AG08396 (cell line): ENCODE measurements around the gene RASL11B.
A peak's percentile ranks its signal among the peaks of the same experiment; 100 is the strongest.

ENCODE experiments used
- DNase-seq: peaks from one replicate; pipeline ENCODE4 v3.0.0; 2012; ENCODE audit warnings: low spot score, mixed read lengths

Gene RASL11B

GRCh38 chr4:52874948-52875347 lies 12.8 kb downstream of the RASL11B start:
- DNase-seq = no peak

DNA sequence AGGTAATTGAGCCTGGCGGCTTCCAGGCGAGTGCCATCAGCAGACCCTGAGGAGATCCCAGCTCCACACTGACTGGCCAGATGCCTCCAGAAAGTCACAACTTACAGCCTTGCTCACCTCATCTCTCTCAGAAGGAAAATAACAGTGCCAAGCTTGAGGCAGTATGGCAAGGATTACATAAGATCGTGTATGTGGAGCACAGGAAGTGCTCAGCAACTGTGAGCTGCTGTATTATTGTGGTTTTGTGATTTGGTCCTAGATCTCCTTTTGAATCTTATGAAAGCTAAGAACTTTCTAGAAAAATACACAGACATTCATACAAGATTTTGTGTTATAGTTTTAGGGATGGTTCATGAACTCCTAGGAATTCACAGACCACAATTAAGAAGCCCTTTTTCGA lies 14.0 kb downstream of the RASL11B start:
- DNase-seq = no peak

GRCh38 chr4:52877036-52877435 lies 14.9 kb downstream of the RASL11B start:
- DNase-seq = no peak

DNA sequence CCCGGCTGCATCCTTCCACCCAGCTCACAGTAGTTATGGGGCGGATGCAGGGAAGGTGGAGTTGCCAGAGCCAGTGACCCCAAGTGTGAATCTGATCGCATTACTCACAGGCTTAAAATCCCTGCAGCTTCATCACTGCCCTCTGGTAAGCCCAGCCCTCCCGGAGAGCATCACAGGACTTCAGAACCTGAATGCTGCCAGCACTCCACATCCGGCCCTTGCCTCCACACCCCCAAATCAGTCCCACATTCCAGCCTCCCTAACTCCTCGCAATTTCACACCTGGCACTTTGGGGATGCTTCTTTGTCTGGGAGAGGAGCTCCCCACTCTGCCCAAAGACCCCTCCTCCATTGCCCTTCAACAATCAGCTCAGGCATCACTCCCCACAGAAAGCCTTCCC lies 15.6 kb downstream of the RASL11B start:
- DNase-seq = no peak

DNA sequence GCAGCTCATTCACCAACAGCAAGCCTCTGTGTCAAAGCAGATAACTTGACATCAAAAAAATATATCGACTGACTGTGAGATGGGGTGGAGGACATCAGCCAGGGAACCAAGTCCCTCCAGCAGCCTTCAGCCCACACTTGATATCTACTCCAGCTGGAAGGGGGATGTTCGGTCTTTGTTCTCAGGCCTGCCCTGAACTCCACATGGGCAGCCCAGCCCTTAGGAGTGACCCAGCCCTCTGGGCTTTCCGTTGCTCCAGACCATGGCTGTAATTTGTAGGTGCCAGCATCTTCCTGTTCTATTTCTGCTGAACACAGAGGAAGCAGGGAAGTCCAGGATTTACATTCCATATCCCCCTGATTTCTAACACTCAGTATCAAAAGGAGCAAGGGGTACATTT lies 17.4 kb downstream of the RASL11B start:
- no peak for DNase-seq

DNA sequence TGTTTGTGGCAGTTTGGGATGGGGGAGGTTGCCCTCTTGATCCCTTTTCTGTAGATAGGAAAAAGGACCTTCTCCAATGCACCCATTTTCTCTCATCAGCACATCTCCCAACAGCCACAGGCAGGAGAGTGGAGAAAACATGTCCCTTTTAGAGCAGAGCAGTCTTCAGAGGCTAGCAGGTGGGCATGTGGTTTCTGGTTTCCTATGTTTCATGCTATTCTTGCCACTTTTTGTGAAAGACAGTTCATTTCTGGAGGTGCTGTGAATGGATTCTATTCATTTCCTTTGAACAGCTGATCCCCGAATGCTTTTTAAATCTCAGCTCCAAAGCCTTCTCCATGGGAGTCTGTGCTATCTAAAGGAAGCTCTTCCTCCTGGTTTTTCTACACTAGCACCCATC lies 18.9 kb downstream of the RASL11B start:
- DNase-seq = no peak

DNA sequence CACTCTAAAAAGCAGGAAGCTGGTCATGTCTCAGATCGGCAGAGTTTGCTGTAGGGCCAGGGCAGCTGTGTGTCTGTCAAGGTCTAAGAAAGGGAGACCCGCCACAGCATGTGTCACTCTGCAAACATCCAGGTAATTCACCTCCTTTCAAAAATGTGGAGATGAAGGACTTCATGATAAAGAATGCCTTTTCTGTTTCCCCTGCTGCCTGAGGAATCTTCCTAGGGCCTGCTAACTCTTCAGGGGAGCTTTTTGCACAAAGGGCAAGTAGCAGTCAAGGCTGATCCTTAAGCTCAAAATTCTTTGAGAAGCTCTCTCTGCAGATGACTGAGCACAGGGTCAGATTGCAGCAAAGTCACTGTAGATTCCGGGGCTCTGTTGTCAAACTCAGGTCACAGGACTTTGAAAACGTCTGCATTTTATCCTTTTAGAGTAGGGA lies 21.1 kb downstream of the RASL11B start:
- DNase-seq = no peak

DNA sequence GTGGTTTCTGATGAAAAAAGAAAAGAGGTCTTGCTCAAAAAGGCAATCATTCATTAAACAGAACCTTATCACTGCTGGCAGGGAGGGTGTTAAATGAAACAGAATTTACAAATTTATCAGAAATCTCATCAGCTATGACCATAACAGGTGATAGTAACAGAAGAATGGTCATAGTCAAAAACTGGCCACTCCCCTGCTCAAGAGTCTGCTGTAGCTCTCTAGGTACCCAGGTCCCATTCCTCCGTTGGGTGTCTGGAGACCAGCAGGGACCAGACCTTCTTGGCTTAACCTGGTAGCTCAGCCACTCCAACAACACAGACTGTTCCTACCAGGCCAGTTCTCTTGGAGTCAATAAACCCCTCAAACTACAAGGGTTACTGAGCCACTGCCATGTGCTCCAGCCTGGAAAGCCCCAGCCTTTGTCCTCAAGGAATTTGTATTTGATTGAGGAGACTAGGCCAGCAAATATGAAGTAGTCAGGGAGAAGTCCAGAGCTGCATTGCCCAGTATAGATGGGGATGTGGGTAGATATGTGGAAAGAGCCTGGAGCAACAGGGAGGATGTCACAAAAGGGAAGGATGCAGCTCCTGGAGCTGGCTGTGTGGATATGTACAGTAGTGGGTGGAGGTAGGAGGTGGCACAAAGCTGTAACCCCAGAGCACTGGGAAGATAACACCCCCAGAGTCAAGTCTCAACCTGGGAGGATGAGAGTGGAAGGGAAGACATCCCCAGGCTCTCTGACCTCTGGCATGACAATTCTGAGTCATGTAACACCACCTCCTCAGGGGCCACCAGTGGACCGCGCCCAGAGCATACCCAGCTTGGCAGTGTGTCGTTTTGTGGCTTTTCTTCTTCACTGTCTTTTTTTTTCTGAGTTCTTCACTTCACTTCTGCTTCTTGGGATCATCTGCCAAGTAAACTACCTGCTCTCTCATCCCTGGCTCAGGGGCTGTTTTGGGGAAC lies 21.9 kb downstream of the RASL11B start:
- DNase-seq = no peak

DNA sequence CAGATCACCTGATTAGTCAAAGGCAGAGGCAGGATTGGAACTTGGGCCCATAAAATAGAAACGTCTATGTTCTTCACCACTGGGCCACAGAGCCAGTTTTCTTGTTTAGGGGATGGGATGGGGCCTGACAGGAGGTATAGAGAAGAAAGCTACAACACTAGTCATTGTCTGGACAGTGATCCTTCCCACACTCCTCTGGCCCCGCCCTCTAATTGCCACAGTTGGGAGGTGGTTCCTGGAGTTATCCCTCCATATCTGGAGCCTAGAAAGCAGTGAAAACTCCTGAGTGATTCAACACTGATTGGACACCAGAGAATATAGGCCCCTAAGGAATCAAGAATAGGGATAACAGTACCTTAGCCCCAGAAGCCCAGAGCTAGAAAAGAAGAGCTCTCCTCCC lies 22.9 kb downstream of the RASL11B start:
- no peak for DNase-seq

- no peak for DNase-seq
Measured at GRCh38 chr4:52889354-52889753, 27.2 kb downstream of the RASL11B start.

GRCh38 chr4:52889778-52890520 lies 27.8 kb downstream of the RASL11B start:
- DNase-seq = no peak

DNA sequence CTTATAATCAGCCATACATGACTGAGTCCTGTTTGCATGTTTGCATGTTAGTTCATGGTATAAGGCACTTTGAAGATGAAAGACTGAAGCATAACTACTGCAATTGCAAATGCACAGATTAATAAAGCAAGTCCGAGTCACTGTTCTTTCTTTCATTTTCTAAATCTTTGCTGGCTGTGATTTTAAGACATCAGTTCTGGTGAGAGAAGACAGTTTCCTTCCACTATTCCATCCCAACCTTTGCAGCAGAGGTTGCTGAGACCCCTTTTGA lies 28.3 kb downstream of the RASL11B start:
- DNase-seq = no peak

- no peak for DNase-seq
Measured at GRCh38 chr4:52891743-52892142, 29.6 kb downstream of the RASL11B start.

GRCh38 chr4:52892880-52893279 lies 30.8 kb downstream of the RASL11B start:
- DNase-seq = peak; percentile 43

DNA sequence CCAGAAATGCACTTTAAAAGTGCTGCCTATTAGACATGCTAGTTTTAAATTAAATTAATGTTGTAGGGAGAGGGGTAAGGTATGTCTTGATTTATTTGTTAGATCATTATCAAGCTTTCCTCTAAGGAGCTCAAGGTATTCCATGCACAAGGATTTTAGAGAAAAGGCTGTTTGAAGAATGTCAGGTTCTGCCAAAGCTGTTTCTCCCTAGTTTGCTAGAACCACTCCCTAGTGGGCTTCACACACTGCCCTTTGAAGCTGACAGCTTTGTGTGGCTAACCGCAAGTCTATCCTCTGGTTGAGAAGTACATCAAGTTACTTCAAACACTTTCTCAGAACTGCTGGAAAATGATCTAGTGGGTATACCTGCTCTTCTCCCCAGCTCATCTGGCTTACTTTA lies 32.3 kb downstream of the RASL11B start:
- no peak for DNase-seq

- DNase-seq = no peak
Measured at GRCh38 chr4:52903273-52903672, 41.2 kb downstream of the RASL11B start.

- DNase-seq = peak; percentile 18
Measured at GRCh38 chr4:52904421-52904820, 42.3 kb downstream of the RASL11B start.

GRCh38 chr4:52907510-52907909 lies 45.4 kb downstream of the RASL11B start:
- DNase-seq = no peak

DNA sequence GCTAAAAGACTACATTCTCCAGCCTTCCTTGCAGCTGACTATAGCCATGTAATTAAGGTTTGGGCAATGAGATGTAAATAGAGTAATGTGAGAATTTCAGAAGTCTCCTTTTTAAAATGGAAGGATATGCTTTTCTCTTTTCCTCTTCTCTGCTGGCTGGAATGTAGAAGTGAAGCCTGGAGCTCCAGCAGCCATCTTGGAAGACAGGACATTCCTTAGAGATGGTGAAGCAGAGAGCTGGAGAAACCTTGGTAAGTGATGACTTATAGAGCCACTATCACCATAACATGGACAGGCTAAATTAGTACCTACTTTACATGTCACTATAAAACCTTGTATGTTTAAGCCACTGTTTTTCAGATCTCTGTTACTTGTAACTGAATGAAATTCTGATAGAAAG lies 48.0 kb downstream of the RASL11B start:
- DNase-seq = no peak

DNA sequence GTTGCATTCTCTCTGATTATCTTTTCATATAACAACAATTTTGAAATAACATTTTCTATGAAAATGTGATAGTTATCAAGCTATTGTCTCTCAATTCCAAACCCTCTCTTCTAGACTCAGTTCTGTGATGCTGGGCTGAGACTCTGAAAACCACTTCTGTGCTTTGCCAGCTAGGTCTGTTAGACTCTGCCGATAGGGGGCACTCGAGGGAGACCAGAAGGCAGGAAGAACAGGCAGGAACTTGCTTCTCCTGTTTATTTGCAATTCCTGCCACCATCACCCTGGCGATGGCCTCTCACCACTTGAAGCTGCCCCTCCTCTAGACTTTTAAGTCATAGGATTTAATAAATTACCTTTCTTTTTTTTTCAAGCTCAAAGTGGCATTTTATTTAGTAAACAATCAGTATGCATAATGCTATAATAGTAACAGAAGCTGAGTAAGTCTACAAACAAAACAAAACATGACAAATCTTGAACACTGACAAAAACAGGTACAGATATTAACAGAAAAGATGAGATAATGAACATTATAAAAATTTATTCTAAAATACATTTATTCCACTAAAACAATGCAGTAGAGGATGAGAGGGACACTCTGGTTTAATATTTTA lies 49.7 kb downstream of the RASL11B start:
- peak; percentile 48 for DNase-seq

- DNase-seq = no peak
Measured at GRCh38 chr4:52912608-52913007, 50.5 kb downstream of the RASL11B start.

DNA sequence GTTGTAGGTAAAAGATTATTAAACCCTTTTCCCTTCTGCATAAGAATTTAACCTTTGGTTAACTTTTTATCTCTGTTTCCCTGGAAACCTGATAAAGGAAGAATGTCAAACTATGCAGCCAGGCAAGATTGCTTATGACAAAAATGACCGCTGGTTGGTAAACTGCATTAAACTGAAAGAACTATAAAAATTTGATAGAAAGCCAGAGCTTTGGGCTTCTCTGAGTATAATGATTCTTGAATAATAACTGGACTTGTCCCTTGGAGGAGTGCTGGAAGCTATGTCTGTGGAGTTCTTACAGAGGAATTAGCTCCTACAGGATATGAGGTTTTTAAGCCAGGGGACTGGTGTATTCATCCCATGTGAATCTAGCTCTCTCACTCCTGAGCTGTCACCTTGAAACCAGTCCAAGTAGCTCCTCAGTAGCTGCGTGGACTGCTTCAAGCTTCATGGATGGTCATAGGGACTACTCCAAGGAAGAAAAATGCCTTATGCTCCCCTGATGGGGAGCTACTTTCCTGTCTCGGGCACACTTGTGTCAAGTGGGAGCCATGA lies 52.0 kb downstream of the RASL11B start:
- peak; percentile 41 for DNase-seq

DNA sequence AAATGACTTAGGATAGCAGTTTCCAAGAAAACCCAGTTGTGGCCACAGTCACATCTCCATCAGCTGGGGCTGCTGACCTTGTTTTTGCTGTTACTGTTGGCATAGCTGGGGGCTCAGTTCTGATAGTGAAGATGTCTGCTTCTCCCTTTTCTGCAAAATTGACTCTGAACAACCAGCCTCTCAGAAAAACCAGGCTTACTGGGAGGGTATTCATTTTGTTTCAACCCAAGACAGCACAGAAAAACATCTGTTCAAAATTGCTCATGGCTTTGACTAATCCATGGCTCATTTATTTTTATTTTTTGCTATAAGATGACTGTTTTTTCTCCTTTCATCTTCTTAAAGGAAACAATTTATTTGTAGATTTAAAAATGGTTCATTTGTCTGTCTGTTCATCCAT lies 53.1 kb downstream of the RASL11B start:
- DNase-seq = no peak
